ENCODE data around the gene SHROOM4. TPM values are rescaled to one million over a fixed set of nuclear protein-coding genes. Genes with fewer than 3 reads are reported as not detected.

SHROOM4 gene
- total and polyA plus RNA-seq, 2 experiments from 2014 or later = 1.9 to 8.5 TPM

- H3K36me3 ChIP-seq (ENCODE audit: insufficient read depth) = no peaks in the 10 kb centered on the region
These were observed 39.4 kb upstream of the SHROOM4 start for GRCh38 chrX:50853399-50853798.

GRCh38 chrX:50852524-50852923, 38.5 kb upstream of the SHROOM4 start:
- H3K27me3 Mint-ChIP-seq (ENCODE audit: insufficient read depth, low read depth, poor library complexity) = peaks cover 5% of the 10 kb centered on the region
- H3K9me3 Mint-ChIP-seq = no peaks in the 10 kb centered on the region
- H3K79me2 ChIP-seq (replicated peaks; ENCODE audit: insufficient read depth) = no peaks in the 10 kb centered on the region
- TF ChIP-seq REST (IDR thresholded peaks at IDR 0.05; ENCODE audit: unreplicated experiment) = no peak
- no peak for TF ChIP-seq EZH2 (IDR thresholded peaks at IDR 0.05; ENCODE audit: low read depth, unreplicated experiment)
- TF ChIP-seq CTCF (conservative IDR thresholded peaks at IDR 0.05; ENCODE audit: low read depth in 2 of 2) = no peak
- no peak for TF ChIP-seq NANOG (IDR thresholded peaks at IDR 0.05; ENCODE audit: borderline replicate concordance)
- TF ChIP-seq CREB1 (CRISPR knock-in tag; IDR thresholded peaks at IDR 0.05; ENCODE audit: low read depth) = no peak
- no peak for TF ChIP-seq JUNB (IDR thresholded peaks at IDR 0.05; ENCODE audit: unreplicated experiment)
- TF ChIP-seq ZNF462 (CRISPR knock-in tag; IDR thresholded peaks at IDR 0.05) = no peak
- TF ChIP-seq STAT1 (IDR thresholded peaks at IDR 0.05; ENCODE audit: unreplicated experiment) = no peak
- no peak for TF ChIP-seq EZH2phosphoT487 (IDR thresholded peaks at IDR 0.05; ENCODE audit: unreplicated experiment)
- no peak for TF ChIP-seq ZNF114 (CRISPR knock-in tag; IDR thresholded peaks at IDR 0.05)
- TF ChIP-seq ZNF331 (CRISPR knock-in tag; IDR thresholded peaks at IDR 0.05; ENCODE audit: low read depth) = no peak

More at GRCh38 chrX:50853399-50853798, 39.4 kb upstream of the SHROOM4 start:
- Histone ChIP-seq H3K27me3 (ENCODE audit: insufficient read depth) (no peaks in the 10 kb centered on the region), H3K9me2 (ENCODE audit: insufficient read depth) (no peaks in the 10 kb centered on the region), H2AFZ (no peak overlapping the region), H3K4me3 (no peak overlapping the region), H4K20me1 (replicated peaks; ENCODE audit: insufficient read depth) (no peaks in the 10 kb centered on the region), H3K27ac (ENCODE audit: low read depth) (no peak overlapping the region), H3K79me2 (replicated peaks; ENCODE audit: insufficient read depth) (no peaks in the 10 kb centered on the region), H3K4me2 (no peak overlapping the region), H3F3A (replicated peaks; ENCODE audit: low read depth) (no peaks in the 10 kb centered on the region), H3K4me1 (ENCODE audit: insufficient read depth) (no peaks in the 10 kb centered on the region)
- peaks cover 6% of the 10 kb centered on the region for H3K27me3 Mint-ChIP-seq (ENCODE audit: insufficient read depth, low read depth, poor library complexity)
- no peak overlapping the region for H3K27ac Mint-ChIP-seq
- ATAC-seq (no peak), DNase-seq (ENCODE audit: low spot score) (no peak)
- H3K4me1 Mint-ChIP-seq = no peaks in the 10 kb centered on the region
- no peak for TF ChIP-seq POLR2AphosphoS5 (IDR thresholded peaks at IDR 0.05; ENCODE audit: low read depth)
- TF ChIP-seq ZNF331 (CRISPR knock-in tag; IDR thresholded peaks at IDR 0.05; ENCODE audit: low read depth) = no peak
- H3K36me3 Mint-ChIP-seq (ENCODE audit: low read depth) = no peaks in the 10 kb centered on the region
- no peaks in the 10 kb centered on the region for H3K9me3 Mint-ChIP-seq
- H3K4me3 Mint-ChIP-seq = no peak overlapping the region

More at GRCh38 chrX:50852524-50852923, 38.5 kb upstream of the SHROOM4 start:
- Mint-ChIP-seq H3K4me1 (no peaks in the 10 kb centered on the region), H3K4me3 (no peak overlapping the region), H3K27ac (no peak overlapping the region), H3K36me3 (ENCODE audit: low read depth) (no peaks in the 10 kb centered on the region)
- no peaks in the 10 kb centered on the region for H3K36me3 ChIP-seq (ENCODE audit: insufficient read depth)
- no peaks in the 10 kb centered on the region for H3K4me1 ChIP-seq (ENCODE audit: insufficient read depth)
- no peaks in the 10 kb centered on the region for H3K9me2 ChIP-seq (ENCODE audit: insufficient read depth)
- no peak overlapping the region for H2AFZ ChIP-seq
- H3K4me2 ChIP-seq = no peak overlapping the region
- H3F3A ChIP-seq (replicated peaks; ENCODE audit: low read depth) = no peaks in the 10 kb centered on the region
- H3K27me3 ChIP-seq (ENCODE audit: insufficient read depth) = no peaks in the 10 kb centered on the region
- no peak for DNase-seq (ENCODE audit: low spot score)
- no peak overlapping the region for H3K27ac ChIP-seq (ENCODE audit: low read depth)
- H3K4me3 ChIP-seq = no peak overlapping the region
- H4K20me1 ChIP-seq (replicated peaks; ENCODE audit: insufficient read depth) = no peaks in the 10 kb centered on the region
- no peak for ATAC-seq
